ENCODE results near the gene AHCYL1.
"Not testable (repeated sequence)": the region's sequence is repeated elsewhere in the genome, so short reads cannot be mapped to it uniquely, and the experiment has no call there.

AHCYL1 gene

GRCh38 chr1:109997204-109997866 lies 12.8 kb downstream of the AHCYL1 start:
- no peak for DNase-seq (ENCODE audit: low read depth in 2 of 2)

DNA sequence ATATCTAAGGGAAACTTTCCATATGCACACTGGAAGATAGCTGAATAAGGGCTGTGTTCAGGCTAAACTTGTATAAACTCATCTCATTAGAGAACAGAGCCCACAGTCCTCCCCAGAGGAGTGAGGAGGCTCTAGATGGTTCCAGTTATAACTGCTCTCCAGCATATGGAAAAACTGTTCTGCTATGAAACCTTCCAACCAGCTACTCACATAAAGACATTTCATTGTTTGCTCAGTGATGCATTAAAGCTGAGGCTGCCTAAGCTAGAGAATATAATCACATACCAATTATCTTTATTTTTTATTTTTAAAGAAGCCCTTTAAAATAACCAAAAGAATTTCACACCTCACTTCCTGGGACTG lies 13.3 kb downstream of the AHCYL1 start:
- DNase-seq (ENCODE audit: low read depth in 2 of 2) = no peak

GRCh38 chr1:110002695-110003094 lies 18.1 kb downstream of the AHCYL1 start:
- no peak for DNase-seq (ENCODE audit: low read depth in 2 of 2)

DNA sequence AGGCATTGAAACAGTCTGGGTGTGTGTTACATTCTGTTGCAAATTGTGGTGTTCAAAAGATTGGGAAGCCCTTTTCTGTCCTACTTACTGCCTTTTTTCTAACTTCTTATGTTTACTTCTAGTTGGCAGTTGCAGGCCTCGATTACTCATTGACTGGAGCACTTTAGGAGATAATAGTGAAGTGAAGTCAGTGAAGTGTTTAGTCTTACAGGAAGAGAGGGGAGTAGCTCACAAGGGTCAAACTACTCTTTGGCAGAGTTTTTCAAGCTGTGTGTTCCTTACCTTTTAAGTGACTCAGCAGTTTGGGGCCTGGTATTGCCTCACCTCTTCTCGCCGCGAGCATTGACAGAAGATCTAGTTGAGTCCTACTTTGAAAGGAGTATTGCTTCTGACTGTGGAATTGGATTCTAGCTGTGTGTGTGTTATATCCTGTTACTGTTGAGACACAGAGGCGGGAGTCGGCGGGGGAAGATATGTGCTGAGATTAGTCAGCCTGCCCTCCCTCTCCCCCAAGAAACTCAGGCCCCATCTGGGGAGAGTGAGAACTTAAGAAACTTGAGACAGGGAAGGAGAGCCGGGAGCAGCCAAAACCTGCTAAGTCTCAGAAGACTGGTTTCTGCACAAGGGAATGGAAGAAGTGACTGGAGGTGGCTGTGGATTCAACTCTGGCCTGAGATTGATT lies 19.3 kb downstream of the AHCYL1 start:
- DNase-seq (ENCODE audit: low read depth in 2 of 2) = peak; percentile 22 to 35

DNA sequence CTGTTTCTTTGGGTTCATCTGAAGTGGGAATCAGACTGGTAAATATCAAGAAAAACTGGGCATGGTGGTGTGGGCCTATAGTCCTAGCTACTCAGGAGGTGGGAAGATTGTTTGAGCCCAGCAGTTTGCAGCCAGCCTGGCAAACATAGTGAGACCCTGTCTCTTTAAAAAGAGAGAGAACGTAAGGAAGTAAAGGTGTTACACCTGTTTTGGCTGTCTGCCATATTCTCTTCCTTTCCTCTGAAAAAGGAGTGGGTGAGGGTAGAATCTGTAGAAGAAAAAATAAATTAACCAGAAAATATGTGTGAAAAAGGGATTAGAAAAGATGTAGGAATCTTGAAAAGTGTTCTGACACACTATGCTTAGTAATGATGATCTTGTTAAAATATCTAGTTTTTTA lies 20.0 kb downstream of the AHCYL1 start:
- no peak for DNase-seq (ENCODE audit: low read depth in 2 of 2)

DNA sequence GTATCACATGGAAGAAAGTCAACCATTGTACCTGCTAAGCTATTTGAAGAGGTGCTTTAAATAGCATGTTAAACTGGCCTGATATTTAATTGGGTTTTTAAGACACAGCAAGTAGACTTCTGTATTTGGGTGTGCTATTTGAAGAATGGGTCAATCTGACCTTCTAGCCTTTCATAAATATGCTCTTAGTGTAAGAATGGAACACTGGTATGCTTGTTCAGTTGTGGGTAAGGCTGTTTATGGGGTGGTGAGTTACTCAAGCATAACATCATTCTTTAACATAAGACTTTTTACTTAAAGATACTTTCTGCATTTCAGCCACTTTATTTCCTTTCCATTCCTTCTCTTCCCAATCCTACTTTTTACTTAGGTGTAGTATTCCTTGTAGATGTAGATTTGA lies 21.4 kb downstream of the AHCYL1 start:
- DNase-seq (ENCODE audit: low read depth in 2 of 2) = no peak

DNA sequence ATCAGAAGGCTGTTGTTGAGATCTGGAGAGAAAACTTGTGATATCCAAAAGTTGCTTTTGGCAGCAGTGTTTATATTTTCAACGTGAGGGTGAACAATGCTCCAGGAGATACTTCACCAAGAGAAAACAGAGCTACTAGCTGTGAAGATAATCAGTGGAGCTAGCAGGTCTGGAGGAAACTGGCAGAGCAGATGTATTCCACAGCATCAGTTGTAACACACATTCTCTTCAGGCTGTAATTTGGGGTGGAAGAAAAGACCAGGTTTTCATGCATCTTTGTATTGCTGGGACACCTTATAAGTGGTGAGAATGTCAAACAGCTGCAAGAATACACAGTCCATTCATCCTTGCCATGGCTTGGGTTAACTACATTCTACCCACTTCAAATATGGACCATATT lies 22.0 kb downstream of the AHCYL1 start:
- no peak for DNase-seq (ENCODE audit: low read depth in 2 of 2)

DNA sequence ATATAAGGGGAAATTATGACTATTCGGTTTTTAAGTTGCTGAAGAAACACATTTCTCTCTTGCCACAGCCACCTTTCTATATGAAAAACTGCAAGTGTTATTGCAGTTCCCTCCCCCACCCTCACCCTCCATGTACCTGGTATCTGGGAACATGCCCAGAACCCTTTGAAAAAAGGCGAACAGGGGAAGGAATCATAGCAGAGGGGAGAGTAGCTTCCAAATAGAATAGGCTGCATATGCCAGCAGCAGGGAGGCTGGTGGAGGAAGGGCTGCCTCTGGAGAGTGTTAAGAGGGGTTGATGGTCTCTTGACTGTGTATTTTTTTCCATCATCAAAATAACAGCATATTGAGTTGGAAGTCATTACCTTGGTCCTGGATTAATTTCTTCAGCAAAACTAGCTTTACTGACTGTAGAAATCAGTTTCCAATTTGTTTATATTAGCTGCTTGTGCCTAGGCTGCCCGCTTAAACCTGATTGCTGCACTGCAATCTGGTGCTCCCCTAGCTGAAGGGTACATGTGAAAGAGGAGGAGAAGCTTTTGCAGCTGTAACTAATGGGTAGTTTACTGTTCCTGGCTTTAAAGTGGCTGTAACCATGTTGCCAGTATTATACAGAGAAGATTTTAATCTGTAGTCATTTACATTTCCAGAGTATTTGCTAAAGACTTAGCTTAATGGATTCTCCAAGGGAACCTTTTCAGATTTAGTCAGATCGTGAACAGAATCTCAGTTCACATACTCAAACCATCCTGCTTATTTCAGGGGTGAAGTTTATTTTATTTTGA lies 22.7 kb downstream of the AHCYL1 start:
- no peak for DNase-seq (ENCODE audit: low read depth in 2 of 2)

- DNase-seq (ENCODE audit: low read depth in 2 of 2) = no peak
These were observed 24.5 kb downstream of the AHCYL1 start for GRCh38 chr1:110008971-110009565.

GRCh38 chr1:110011527-110012041 lies 27.0 kb downstream of the AHCYL1 start:
- DNase-seq (ENCODE audit: low read depth in 2 of 2) = no peak

- DNase-seq (ENCODE audit: low read depth in 2 of 2) = no peak
These were observed 27.7 kb downstream of the AHCYL1 start for GRCh38 chr1:110012100-110012780.

DNA sequence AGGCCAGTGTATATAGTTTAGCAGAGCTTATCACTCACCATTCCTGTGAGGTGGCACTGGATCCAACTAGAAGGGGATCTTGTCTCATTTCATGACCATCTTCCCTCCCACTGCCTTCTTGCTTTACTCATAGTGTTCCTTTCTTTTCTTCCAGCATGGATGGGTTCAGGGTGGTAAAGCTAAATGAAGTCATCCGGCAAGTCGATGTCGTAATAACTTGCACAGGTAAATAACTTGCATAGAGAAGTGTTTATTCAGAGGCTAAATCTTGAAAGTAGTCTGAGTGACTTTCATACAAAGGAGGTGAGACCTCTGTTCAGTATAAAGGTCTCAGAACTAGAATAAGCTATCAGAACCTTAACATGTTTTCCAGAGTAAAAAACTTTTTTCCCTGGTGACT lies 33.2 kb downstream of the AHCYL1 start:
- DNase-seq (ENCODE audit: low read depth in 2 of 2) = no peak

GRCh38 chr1:110018396-110018795 lies 33.8 kb downstream of the AHCYL1 start:
- DNase-seq (ENCODE audit: low read depth in 2 of 2) = no peak

DNA sequence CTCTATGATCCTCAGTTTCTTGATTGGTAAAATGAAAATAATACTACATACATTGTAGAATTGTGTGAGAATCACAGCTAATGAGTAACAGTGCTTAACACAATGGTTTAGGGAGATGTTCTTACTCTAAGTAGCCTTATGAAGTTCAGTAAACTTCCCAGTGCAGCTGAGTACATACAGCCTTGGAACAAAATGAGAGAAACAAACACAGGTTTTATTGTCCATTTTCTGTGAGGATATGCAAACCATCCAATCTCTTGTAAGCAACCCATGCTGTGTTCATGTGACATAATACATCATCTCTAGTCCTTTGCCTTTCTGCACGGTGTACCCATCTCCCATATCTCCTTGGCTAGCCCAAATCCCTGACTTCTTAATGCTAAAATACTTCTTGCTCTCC lies 35.2 kb downstream of the AHCYL1 start:
- DNase-seq (ENCODE audit: low read depth in 2 of 2) = no peak

- DNase-seq (ENCODE audit: low read depth in 2 of 2) = no peak
These were observed 36.7 kb downstream of the AHCYL1 start for GRCh38 chr1:110021285-110021684.

- DNase-seq (ENCODE audit: low read depth in 2 of 2) = no peak
These were observed 40.0 kb downstream of the AHCYL1 start for GRCh38 chr1:110024613-110025012.

DNA sequence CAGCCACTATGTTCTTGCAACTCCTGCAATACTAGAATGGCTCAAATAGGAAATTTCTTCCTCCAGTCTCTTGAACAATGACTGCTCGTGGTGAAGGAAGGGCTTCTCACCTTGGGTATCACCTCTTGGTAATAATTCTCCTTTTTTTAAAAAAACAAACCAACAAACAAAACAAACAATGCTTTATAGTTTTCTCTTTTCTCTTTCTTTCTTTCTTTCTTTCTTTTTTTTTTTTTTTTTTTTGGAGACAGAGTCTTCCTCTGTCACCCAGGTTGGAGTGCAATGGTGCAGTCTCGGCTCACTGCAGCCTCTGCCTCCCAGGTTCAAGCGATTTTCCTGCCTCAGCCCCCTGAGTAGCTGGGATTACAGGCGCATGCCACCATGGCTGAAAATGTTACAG lies 46.1 kb downstream of the AHCYL1 start:
- not testable (repeated sequence) for DNase-seq (ENCODE audit: low read depth in 2 of 2)

DNA sequence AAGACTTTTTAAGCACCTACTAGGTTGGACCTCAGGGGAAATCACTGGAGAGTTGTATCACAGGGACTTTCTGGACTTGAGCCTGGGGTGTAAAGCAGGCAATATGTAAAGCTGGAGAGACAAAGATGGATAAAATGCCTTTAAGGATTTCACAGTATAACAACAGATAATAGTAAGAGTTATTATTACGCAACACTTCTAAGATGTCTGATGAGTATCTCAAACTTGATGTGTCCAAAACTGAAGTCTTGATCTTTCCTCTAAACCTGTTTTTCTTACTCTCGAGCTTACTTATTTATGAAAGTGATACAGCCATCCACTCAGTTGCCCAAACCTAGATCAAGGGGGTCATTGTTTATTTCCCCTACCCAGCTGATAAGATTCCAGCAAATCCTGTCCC lies 47.8 kb downstream of the AHCYL1 start:
- DNase-seq (ENCODE audit: low read depth in 2 of 2) = no peak

DNA sequence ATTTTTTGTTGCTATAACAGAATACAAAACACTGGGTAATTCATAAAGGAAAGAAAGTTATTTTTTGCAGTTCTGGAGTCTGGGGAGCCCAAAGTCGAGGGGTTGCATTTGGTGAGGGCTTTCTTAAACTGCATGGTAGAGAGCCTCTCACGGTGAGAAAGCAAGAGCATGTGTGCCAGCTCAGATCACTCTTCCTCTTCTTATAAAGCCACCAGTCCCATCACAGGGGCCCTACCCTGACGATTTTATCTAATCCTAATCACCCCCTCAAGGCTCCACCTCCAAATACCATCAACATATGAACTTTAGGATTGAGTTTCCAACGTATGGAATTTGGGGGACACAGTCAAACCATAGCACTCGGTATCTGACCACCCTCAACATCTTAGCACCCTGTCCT lies 48.9 kb downstream of the AHCYL1 start:
- no peak for DNase-seq (ENCODE audit: low read depth in 2 of 2)

- no peak for DNase-seq (ENCODE audit: low read depth in 2 of 2)
These were observed 49.5 kb downstream of the AHCYL1 start for GRCh38 chr1:110034040-110034450.

GRCh38 chr1:110034451-110035235 lies 50.1 kb downstream of the AHCYL1 start, which contains the start of gene STRIP1:
TSS of gene STRIP1 (plus strand) at chr1:110034624. CDS start at chr1:110034638, 14 bp downstream.
- DNase-seq (ENCODE audit: low read depth in 2 of 2) = peak; percentile 79 to 84
